HT-29 (cell line): ENCODE data around the gene CRACDL. TPM values are rescaled to one million over a fixed set of nuclear protein-coding genes. Genes with fewer than 3 reads are reported as not detected.

Experiments used
- DNase-seq: peaks from one replicate; pipeline ENCODE4 v3.0.0-alpha.2; 2015; ENCODE audit warnings: low spot score
- total RNA-seq: library from RNA; depleted of rRNA; stranded (reverse); fragments of >200 nt; shearing (Covaris generic); gene quantifications from 2 replicates; pipeline ENCODE4 v1.2.3, GENCODE V29; 2014; rRNA removed

CRACDL gene, protein sequence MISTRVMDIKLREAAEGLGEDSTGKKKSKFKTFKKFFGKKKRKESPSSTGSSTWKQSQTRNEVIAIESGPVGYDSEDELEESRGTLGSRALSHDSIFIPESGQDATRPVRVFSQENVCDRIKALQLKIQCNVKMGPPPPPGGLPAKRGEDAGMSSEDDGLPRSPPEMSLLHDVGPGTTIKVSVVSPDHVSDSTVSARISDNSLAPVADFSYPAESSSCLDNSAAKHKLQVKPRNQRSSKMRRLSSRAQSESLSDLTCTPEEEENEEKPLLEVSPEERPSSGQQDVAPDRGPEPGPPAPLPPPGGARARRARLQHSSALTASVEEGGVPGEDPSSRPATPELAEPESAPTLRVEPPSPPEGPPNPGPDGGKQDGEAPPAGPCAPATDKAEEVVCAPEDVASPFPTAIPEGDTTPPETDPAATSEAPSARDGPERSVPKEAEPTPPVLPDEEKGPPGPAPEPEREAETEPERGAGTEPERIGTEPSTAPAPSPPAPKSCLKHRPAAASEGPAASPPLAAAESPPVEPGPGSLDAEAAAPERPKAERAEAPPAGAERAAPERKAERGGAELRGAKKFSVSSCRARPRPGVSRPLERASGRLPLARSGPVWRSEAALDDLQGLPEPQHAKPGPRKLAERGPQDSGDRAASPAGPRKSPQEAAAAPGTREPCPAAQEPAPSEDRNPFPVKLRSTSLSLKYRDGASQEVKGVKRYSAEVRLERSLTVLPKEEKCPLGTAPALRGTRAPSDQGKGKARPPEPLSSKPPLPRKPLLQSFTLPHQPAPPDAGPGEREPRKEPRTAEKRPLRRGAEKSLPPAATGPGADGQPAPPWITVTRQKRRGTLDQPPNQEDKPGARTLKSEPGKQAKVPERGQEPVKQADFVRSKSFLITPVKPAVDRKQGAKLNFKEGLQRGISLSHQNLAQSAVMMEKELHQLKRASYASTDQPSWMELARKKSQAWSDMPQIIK
- 7.6 and 9.5 TPM in 2 replicates for total RNA-seq

GRCh38 chr2:98935777-98936352, at the start of gene CRACDL:
Gene CRACDL, minus strand, starts transcription at chr2:98936225. Its CDS starts 89,425 bp downstream, at chr2:98846800.
- no peak for DNase-seq

DNA sequence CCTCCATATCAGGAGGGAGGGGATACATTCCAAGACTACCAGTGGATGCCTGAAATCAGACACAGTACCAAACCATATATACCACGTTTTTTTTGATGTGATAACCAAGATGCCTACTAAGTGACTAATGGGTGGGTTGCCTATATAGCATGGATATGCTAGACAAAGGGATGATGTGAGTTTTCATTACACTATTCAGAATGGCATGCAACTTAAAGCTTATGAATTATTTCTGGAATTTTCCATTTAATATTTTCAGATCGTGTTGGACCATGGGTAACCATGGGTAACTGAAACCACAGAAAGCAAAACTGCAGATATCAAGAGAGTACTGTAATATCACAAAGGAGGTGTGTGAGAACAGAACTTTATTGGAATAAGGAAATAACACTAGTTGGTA, 39.6 kb upstream of the CRACDL start:
- no peak for DNase-seq

DNA sequence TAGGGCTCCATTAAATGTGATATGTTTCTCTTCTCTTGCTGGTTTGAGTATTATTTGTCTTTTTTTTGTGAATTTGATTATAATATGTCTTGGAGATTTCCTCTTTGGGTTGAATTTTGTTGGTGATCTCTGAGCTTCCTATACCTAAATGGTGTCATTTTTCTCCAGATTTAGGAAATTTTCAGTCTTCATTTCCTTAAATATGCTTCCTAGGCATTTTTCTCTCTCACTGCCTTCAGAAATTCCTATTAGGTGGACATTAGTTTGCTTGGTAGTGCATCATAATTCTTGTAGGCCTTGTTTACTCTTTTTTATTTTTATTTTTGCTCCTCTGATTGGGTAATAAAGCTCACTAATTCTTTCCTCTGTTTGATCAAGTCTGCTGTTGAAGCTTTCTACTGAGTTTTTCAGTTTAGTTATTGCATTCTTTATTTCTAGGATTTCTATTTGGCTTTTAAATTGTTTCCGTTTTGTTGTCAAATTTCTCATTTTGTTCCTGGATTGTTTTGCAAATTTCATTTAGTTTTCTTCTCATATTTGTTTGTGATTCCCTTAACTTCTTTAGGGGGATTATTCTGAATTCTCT, 36.6 kb upstream of the CRACDL start:
- no peak for DNase-seq

DNA sequence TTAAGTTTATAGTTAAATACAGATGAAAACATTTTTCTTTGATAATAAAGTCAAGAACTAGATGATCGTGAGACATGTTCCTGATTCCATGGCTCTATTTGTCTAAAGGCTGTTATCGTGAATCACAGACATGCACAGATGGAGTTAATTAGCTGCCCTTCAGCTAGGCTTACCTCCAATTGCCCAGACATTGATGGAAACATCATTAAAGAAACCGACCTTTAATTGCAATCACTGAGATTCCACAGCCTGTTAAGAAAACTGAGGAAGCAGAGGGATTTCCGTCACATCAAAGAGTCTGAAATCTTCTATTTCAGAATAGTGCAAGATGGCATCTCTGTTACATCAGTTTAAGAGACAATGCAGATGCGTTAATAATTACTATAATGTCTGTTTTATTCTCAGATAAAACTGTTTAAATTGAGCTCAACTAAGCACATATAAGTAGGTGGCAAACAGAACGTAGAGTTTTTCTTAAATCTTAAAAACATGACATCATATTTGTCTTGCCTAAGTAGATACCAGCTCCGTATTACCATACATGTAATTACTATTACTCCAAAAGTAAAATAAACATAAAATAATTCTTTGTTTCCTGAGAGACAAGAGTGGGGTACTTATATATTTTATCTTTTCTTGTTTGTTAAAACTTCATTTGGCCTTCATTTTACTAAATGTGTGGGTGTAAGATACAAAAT, 23.9 kb upstream of the CRACDL start:
- DNase-seq, result no peak

DNA sequence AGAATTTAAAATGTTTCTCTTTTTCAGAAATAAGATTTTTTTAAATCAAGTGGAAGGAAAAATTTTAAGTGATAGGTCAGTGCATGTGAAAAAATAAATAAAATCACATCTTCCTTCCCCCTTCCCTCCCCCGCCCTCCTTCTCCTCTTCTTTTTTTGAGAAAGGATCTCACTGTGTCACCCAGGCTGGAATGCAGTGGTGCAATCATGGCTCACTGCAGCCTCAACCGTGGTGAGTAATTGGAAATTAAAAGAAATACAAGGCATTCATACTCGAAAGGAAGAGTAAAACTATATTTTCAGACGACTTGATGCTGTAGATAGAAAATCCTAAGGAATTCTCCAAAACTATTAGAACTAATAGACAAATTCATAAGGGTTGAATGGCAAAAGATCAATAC, 16.9 kb upstream of the CRACDL start:
- DNase-seq, result no peak

- no peak for DNase-seq
Observed at GRCh38 chr2:98948956-98949739, 13.1 kb upstream of the CRACDL start.

DNA sequence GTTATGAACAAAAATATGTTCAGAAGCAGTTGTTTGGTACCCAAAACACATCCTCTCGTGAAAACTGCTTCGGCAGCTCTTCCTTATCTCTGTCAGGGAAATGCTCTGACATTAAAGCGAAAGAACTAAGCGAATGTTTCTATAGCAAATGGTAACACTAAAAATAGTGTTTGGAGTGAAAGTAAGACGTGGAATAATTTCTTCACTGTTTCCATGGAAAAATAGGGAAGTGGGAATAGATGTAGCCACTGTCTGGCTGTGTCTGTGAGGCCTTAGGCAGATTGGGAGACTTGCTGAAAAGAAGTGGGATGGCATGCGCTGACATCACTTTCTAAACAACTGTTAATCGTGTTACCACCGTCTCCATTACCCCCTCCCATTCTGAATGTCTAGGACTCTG, 11.5 kb upstream of the CRACDL start:
- no peak for DNase-seq

- DNase-seq, result no peak
Observed at GRCh38 chr2:98946855-98947254, 10.8 kb upstream of the CRACDL start.

DNA sequence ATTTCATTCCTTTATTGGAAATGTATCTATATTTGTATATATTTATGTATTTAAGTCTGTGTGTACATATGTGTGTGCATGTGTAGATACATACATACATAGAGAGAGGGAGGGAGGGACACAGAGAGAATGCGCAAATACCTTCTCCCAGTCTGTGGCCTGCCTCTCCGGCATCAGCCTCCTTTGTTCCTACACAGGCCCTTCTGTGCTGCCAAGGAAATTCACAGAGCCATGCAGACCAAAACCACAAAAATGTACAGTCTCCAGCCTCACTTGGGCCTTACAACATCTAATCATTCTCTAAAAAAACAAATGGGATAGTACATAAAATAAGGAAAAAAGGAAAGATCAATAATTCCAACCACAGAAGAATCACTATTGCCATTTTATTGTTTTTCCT, 8.8 kb upstream of the CRACDL start:
- no peak for DNase-seq

DNA sequence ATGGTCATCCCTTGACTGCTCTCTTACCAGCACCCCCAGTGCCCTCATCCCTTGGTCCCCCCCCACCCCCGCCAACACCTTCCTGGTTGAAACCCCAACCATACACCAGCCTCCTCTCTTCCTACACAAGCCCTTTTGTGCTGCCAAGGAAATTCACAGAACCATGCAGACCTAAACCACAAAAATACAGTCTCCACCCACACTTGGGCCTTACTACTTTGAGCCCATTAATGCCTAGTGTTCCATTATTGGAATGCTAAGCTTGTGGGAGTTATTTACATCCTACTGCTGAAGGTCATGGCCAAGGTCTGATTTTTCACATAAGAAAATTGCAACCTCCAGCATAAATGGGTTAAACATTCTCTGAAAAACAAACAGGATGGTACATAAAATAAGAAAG, 4.1 kb upstream of the CRACDL start:
- DNase-seq, result no peak

- DNase-seq, result no peak
Observed at GRCh38 chr2:98937906-98938305, 1.9 kb upstream of the CRACDL start.

GRCh38 chr2:98936353-98937351, 627 bp upstream of the CRACDL start:
- no peak for DNase-seq

DNA sequence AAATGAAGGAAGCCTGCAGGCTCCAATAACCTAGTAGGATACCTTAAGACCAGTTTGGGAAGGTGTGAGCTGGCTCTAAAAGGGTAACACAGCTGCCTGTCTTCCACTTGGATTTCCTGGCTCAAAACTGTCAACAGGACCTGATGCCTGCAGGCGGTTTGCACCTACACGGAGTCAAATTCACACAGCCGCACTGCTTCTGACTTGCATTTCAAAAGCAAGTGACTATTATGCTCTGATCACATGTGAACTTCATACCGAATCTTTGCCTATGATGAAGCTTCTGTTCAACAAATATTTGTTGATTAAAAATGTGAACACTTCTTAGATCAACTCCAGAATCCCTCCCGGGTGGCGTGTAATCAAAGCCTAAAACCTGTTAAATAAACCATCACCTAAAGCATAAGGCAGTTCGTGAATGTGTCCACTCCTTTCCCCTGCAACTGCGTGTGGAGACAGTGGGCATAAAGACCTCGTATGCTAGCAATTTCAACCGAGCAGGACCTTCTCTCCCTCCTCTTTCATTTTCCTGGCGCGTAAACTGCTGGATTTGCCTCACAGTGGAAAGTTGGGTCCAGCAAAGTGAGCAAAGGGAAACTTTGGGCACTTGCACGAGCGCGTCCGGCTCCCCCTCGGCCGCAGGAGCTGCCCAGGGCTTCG, 784 bp downstream of the CRACDL start:
- no peak for DNase-seq

GRCh38 chr2:98932778-98933343, 3.2 kb downstream of the CRACDL start:
- no peak for DNase-seq

DNA sequence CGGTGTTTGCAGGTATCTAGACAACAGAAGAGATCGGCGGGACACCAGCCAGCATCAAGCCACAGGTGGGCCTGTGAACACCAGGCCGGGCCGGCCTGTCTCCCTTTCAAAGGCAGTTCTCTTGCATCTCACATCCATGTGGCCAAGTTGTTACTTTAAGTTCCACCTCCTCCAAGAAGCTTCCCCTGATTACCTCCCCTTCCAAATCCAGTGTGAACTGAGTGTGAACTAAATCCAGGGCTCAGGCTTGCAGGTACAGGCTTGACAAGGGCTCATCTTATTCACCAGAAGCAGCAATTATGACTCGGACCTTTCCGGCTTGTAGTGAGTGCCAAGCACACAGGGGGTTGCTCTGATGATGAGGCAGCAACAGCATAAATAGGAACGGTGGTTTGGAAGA, 3.9 kb downstream of the CRACDL start:
- DNase-seq, result no peak

DNA sequence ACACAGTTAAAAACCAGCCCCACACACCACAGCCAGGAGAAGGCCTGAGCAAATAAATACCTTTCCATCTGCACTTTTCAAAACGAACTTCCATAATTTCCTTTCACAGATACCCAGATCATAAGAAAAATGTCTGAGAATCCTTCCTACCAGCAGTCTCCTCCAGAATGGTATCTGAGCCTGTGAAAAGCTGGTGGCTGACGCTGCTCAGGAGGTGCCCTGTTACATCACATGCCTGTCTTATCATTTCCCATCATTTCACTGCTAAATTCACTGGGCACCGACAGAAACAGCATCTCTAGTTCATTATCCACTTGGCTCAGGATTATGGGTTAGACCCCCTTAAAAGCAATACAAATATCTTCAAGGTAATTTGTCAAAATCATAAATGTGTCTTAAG, 4.4 kb downstream of the CRACDL start:
- no peak for DNase-seq

DNA sequence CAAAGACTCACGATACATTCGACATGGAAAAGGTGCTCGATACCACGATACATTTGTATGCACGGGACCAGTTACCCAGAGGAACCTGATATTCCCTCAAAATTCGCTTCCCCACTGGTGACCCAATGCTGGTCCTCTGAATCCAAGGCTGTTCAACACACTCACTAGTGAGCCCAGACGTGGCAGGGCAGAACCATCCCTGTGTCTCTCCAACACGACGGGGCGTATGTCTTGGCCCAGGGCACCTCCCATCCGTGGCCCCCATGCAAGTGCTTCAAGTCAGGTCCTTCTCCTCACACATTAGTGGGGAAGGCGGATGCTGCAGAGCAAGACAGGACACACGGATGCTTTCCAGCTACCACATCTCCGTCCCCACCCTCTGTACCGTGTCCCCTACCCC, 6.1 kb downstream of the CRACDL start:
- no peak for DNase-seq

- DNase-seq, result no peak
Observed at GRCh38 chr2:98928242-98928641, 7.8 kb downstream of the CRACDL start.
